ENCODE data around the gene APOOL.

- TF ChIP-seq EZH2 (IDR thresholded peaks at IDR 0.05; ENCODE audit: low read depth): no peak
- TF ChIP-seq, protein P1, sequence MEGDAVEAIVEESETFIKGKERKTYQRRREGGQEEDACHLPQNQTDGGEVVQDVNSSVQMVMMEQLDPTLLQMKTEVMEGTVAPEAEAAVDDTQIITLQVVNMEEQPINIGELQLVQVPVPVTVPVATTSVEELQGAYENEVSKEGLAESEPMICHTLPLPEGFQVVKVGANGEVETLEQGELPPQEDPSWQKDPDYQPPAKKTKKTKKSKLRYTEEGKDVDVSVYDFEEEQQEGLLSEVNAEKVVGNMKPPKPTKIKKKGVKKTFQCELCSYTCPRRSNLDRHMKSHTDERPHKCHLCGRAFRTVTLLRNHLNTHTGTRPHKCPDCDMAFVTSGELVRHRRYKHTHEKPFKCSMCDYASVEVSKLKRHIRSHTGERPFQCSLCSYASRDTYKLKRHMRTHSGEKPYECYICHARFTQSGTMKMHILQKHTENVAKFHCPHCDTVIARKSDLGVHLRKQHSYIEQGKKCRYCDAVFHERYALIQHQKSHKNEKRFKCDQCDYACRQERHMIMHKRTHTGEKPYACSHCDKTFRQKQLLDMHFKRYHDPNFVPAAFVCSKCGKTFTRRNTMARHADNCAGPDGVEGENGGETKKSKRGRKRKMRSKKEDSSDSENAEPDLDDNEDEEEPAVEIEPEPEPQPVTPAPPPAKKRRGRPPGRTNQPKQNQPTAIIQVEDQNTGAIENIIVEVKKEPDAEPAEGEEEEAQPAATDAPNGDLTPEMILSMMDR (conservative IDR thresholded peaks at IDR 0.05): peak; percentile 61
These were observed 105.6 kb downstream of the APOOL start for GRCh38 chrX:85109235-85109634.
